Left colon (tissue), 2 donors: Measurements from ENCODE around the gene PPP2R2B. TPM values are rescaled to one million over a fixed set of nuclear protein-coding genes. Genes with fewer than 3 reads are reported as not detected.

Experiments used
- ATAC-seq: fragments of 200-7000 bp; cut with Tn5 transposase; one replicate; pipeline ENCODE4 v1.9.1; 2020; ENCODE audit warnings: mild to moderate bottlenecking, moderate library complexity
- DNase-seq, 2 donors: peaks; one replicate each; pipeline ENCODE4 v3.0.0-alpha.2; 2020
- intact Hi-C, 2 donors: fragments of 100-400 bp; cut with DNase I in 1 of 2; cut with micrococcal nuclease in 1 of 2; formaldehyde crosslinking; loops; one replicate each; pipeline versions ENCODE4 v1.11.2 to v1.14.0; 2022; cut with DNase I, micrococcal nuclease
- total RNA-seq, 2 donors: library from RNA; stranded (reverse); fragmentation: NEBNext Ultra II Directional; extraction: Animal tissue kit (Norgen Biotek cat#: 25700); gene quantifications; one replicate each; pipeline ENCODE4 v1.2.1, GENCODE V29; 2021
- donor health status: DM: no; HTN: no; CAD: no.
- donor health status: DM: yes; HTN: yes; CAD: no.

The PPP2R2B gene
- total RNA-seq, 2 donors from 2014 or later: 1.1 to 1.7 TPM

DNA sequence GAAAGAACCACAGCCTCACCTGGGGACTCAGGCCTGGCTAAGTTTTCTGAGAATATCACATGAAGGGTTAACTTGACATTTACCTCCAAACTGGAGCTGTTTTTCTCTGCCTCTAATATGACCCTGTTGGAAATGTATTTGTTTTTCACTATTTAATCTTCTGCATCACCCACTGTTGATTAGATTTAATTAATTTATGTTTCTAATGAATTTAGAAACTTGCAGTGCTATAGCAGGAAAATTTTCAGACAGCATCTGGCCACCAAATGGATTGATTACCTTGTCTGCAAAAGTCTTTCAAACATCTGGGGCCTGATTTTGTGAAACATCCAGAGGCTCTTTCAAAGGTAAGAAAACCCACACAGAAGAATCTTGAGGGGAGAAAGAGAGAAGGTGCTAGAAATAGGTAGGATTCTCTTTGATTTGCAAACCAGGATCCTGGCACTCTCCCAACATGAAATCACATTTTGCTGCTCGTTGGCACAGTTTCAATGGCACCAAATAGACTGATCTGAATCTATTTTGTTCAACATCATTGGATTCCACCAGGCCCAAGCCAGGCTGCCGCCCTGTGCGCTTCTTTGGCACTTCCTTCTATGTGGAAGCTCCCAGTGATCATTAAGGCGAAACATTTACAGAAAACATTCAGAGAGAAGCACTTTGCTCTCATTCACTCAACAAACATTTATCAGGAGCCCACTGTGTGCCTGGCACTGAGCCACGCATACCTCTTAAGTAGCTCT is 157.3 kb downstream of the PPP2R2B start:
- DNase-seq (no peak), ATAC-seq (no peak)
- intact Hi-C loops: no loop called here

DNA sequence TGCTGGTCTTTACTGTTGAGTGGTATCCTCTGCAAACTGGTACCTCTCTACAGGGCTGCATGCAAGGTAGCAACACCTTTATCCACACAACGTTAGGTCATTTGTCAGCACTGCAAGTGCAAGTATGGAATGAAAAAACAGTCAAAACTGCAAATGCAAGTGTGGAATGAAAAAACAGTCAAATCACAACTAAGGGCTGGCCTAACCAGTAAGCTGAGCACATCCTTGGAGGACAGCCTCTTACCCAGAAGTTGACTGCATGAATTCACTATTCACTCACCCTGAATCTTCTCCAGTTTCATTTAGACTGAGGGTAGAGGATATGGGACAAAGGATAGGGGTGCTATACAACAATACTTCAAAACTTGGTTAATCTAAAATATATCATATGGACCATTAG is 158.4 kb downstream of the PPP2R2B start:
- intact Hi-C loops: no loop called here
- no peak for DNase-seq
- no peak for ATAC-seq

DNA sequence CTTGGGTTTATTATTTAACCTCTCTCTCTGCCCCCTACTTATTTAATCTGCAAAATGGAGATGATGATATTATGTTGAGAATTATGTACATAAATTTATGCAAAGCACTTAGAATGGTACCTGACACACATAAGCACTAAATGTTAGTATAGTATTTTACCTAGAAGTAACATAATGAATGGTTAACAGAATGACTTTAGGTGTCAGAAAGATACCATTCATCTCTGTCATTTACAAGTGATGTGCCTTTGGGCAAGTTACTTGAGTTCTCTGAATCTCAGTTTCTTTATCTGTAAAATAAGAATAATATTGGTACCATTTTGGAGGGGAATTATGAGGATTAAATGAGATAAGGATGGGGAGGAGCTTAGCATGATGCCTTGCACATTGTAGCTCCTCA is 159.4 kb downstream of the PPP2R2B start:
- ATAC-seq (no peak), DNase-seq (no peak)
- intact Hi-C loops: no loop called here

DNA sequence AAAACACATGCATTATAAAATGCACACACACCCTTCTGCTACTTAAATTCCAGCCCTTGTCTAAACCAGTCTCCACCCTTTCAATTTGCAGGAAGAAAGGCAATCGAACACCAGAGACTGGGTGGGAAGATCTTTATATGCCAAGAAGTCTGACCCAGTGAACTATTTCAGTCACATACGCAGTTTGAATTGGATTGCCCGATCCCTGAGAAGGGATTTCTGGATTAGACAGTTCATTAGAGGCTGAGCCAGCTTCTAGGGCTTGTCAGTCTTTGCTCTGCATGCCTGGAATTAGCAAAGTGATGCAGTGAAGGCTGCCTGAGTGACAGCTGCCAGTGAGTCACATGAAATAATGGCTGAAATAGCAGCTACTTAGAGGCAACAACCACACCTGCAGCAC is 159.9 kb downstream of the PPP2R2B start:
- DNase-seq (no peak), ATAC-seq (no peak)
- intact Hi-C loops: no loop called here

DNA sequence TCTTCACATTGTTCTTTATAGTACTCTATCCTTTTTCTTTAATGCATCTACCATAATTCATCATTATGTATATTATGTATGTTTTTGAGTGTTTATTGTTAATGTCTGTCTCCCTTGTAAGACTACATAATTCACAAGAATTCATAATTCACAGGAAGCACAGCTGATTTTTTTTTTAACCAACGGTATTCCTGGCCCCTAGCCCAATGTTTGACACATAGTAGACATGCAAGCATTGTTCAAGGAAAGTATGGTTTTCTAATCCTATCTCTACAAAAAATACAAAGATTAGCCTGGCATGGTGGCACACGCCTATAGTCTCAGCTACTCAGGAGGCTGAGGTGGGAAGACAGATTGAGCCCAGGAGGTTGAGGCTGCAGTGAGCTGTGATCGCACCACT is 160.6 kb downstream of the PPP2R2B start:
- DNase-seq (no peak), ATAC-seq (no peak)
- intact Hi-C loops: no loop called here

DNA sequence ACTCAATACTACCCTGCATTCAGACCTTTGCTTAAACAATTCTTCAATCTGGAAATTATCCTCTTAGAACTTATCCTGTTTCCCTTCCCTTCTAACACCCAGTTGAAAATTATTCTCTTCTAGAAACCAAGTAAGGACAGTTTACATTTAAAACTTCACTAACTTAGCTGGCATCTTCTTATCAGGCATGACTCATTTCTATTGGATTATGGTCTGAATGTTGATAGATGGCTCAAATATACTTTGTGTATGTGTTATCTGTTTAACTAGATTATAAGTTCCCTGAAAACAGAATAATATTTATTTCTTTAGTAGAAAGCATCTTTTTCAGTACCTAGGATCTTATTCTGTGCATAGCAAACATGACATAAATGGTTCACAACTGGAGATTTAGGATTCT is 161.9 kb downstream of the PPP2R2B start:
- ATAC-seq (no peak), DNase-seq (no peak)
- intact Hi-C loops: no loop called here

DNA sequence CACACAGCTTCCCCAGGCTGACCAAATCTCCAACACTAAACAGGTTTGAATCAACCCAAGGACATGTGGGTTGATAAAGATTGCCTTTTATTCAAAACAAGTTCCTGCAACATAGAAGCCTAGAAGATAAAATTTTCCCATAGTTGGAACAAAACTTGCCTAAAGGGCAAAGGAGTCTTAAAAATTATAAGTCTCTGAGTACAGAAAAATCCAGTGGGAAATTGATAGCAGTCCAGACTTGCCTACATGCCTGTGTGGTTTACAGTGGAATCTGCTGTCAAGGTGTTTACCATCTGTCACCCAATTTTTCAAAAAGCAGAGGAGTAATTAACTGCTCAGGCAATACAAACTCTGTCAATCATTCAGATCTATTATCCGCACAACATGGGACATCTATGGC is 168.2 kb downstream of the PPP2R2B start:
- intact Hi-C loops: no loop called here
- no peak for DNase-seq
- no peak for ATAC-seq

DNA sequence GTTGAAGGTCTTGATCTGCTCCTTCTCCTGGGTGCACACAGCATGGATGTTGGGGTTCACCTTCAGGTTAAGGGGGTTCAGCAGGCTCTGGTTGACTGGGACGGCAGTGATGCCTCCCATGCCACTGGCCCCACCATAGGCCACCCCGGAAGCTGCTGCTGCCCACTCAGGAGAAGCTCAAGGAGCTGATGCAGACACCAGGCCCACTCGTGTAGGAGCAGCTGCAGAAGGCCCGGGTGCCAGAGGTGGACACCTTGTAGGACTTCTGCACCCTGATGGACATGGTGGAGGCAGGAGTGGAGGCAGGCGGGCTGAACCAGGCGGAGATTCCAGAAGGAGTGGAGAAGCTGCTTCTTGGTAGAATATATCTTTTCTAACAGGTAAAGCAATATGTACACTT is 171.2 kb downstream of the PPP2R2B start:
- intact Hi-C loops: no loop called here
- no peak for DNase-seq
- ATAC-seq: no peak

DNA sequence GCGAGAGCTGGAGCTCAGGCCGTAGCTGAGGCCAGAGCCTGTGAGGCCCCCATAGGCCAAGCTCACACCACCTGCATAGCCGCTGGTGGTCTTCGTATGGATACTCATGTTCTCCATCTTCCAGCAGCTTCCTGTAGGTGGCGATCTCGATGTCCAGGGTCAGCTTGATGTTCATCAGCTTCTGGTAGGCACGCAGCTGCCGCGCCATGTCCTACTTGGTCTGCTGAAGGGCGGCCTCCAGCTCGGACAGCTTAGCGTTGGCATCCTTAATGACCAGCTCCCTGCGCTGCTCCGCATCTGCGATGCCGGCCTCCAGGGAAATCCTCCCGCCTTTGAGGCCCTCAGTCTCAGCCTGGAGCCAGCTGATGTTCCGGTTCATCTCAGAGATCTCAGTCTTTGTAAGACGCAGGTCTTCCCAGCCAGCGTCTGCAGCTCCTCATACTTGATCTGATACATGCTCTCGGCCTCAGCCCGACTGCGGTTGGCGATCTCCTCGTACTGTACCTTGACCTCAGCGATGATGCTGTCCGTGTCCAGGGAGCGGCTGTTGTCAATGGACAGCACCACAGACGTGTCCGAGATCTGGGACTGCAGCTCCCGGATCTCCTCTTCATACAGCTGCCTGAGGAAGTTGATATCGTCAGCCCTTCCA is 172.1 kb downstream of the PPP2R2B start:
- ATAC-seq (no peak), DNase-seq (no peak)
- intact Hi-C loops: no loop called here

DNA sequence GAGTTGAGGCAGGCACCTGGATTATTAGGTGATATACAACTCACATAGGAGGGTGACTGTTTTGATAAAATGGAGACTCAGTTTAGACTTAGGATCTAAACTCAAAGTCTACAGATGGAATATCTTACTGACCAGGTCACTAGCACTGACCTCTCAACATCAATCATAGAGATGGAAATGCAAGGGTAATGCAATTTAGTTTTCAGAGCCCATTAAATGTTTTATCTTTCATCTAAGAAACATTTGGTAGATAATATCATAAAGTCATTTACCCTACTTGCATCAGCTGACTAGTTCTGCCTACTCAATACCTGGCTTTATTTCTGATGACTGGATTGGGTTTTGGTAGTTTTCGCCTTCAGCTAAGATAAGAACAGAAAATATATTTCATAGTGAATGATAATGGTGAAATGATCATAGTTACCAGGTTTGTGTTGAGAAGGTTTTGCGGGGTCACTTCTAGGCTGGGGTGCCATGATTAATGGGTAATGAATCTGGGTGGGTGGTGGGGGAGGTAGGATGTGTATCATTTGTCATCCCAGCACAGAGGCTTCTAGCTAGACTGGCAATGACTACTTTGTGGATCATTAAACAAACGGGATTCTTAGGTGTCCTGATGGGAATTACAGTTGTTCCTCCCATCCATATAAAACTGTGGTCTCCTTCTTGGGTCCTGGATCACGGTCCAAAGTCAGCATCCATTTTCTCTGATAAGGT is 173.4 kb downstream of the PPP2R2B start:
- intact Hi-C loops: no loop called here
- no peak for DNase-seq
- no peak for ATAC-seq

DNA sequence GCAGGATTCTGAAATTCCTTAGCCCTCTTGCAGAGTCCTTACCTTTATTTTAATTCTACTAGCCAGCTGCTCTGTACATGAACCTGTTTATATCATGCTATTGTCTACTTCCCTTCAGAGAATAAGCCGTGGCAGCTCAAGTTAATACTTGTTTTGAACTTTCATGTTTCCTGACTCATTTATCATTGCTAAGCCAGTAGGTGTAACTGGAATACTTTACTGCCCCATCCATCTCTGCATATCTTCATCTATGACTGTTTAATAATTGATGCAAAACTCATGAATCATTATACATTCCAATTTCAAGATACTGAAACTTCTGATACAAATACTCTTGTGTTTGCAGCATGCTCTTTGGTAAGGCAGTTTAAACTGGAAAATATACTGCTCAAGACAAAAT is 174.7 kb downstream of the PPP2R2B start:
- intact Hi-C loops: no loop called here
- ATAC-seq (no peak), DNase-seq (no peak)

DNA sequence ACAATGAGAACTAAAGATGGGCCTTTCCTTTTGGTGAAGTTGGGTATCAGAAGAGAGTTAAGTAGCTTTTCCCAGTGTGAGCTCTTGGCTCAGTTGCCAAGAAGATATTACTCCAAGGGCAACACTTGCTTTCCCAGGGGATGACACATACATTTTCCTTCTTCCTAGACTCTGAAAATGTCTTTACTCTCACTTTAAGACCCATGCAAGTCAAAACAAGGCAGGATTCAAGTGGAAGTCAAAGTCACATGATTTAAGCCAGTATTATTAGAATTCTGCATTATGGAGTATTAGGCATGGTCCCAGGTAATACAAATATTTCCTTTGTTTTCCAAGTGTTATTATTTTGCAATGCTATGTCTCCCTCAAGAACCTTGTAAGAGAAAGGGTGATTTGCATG is 175.1 kb downstream of the PPP2R2B start:
- intact Hi-C loops: no loop called here
- DNase-seq: no peak
- no peak for ATAC-seq

DNA sequence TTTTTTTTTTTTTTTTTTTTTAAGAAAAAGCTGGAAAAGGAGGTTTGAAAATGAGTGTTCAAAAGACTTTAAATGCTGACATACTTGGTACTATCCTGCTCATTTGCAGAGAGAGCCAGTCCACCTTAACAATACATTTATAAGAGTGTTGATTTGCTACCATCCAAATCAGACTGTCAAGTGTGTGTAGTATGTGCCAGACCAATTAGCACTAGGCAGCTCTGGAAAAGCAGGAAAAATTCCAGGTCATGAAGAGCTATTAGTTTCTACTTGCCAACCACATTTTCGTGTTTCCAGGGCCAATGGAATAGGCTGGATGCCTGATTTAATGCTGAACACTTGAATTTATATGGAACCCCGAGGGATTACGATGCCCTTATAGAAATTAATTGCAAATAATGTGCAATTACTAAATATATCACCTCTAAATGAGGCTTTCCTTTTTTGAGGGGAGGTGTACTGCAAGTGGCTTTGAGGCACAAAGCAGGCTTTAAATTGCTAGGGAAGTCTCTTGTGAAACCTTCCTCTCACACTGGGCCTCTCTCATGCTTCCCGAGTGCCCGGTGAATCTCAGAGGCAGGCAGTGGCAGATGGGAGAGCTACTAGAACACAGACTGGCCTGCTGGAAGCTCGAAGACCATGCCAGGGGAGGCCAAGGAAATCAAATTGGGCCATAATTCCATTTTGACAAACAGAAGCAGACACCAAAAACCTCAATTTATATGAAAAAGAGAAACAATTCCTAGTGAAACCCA is 178.7 kb downstream of the PPP2R2B start:
- no peak for ATAC-seq
- DNase-seq: no peak
- intact Hi-C loops: no loop called here

DNA sequence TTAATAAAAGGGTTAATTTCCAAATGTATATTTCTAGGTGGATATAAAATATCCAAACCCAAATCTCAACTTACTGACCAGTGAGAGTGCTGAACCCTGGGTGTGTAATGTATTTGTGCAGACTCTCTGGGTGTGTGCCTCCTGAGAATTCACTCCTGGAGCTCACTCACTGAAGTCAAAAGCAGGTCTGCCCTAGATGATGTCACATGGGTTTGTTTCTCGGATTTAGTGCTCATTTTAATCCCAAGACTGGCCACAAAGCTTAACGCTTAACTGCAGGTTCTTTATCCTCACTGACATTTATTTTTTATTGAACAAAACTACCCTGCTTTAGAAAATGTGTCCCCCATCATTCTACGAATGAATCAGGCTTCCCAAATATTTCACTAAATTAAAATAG is 179.4 kb downstream of the PPP2R2B start:
- ATAC-seq: no peak
- no peak for DNase-seq
- intact Hi-C loops: no loop called here

DNA sequence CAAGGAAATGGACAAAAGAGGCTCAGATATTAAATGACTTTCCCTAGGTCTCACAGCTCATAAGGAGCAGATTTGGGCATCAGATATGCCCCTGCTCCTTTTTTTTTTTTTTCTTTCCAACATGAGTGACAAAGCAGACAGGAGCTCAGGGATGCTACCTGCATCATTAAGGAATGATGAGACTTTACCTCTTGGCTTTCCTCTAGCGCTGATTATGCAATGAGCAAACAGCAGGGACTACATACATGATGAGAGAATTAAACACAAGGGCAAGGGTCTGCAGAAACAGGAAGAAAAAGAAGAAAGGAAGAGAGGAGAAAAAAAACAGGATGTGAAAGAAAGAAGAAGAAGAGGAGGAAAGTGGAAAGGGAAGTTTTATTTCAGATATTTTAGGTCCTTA is 179.9 kb downstream of the PPP2R2B start:
- DNase-seq: no peak
- intact Hi-C loops: no loop called here
- ATAC-seq: no peak

DNA sequence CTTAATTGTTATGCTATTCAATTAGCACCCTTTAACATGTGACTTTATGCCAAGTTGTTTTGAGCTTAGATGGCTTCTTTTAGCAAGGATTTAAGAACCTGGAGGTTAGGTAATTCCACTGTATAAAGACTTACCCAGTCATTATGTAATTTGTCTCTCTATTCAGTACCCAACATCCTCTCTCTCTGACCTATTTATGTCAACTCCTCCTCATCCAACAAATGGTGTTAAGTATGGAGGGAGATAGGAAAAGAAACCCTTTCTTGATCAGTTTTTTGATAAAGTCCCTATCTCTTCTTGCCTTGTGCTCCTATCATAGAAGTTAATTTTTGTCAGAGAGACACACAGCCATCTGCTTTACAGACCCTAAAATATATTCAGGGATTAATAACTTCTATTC is 181.3 kb downstream of the PPP2R2B start:
- intact Hi-C loops: no loop called here
- DNase-seq (no peak), ATAC-seq (no peak)

DNA sequence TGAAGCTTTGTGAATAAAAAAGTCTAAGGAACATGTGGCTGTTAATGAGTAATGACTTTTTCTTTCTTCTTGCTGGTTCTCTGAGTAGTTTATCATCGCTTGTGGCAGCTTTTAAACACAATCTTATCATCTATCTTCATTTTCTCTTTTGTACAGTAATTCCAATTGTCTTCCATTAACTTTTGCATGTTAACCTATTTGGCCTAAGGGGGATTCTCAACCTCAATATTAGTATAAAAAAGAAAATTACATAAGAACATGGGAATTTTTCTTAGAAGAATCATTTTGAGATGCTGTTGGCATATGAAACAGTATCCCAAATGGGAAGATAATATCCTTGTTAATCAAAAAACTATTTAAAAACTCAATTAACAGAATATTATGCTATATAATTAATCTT is 182.9 kb downstream of the PPP2R2B start:
- DNase-seq (no peak), ATAC-seq (no peak)
- intact Hi-C loops: no loop called here

DNA sequence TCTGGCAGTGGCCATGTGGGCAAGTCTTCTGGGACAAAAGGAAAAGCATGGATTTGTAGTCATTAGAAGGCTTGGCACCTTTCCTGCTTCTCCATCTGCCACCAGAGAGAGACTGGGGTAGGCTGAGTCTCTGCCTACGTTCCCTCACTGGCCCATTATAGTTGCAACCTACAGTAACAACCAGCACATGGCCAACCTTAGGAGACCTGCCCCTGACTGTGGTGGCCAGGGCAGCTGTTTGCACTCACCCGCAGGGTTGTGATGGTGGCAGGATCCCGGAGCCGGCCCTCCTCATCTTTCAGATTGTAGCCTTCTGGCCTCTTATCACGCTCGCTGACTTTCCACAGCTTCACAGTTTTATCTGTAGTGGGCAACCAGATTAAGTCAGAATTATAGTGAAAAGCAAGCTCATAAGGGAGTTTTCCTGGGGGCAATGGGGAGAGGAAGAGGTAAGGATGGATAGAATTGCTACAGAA is 187.6 kb downstream of the PPP2R2B start:
- intact Hi-C loops: no loop called here
- DNase-seq (no peak), ATAC-seq (no peak)

DNA sequence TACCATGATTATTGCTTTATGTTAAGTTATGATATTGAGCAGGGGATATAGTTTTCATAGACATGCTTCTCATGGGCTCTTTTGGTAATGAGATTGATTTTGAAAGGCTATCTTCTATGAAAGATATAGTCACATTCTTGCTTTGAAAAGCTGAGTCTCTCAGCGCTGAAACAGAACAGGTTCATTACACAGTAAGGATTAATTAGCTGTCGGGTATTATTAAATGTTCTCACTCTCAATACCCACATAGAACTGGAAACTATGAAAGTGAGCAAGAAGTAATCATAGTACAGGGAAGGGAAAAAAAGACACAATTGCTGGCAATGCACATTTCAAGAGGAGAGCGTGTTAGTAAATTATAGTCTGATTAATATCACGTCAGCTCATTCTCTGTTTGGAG is 190.9 kb downstream of the PPP2R2B start:
- DNase-seq: no peak
- no peak for ATAC-seq

DNA sequence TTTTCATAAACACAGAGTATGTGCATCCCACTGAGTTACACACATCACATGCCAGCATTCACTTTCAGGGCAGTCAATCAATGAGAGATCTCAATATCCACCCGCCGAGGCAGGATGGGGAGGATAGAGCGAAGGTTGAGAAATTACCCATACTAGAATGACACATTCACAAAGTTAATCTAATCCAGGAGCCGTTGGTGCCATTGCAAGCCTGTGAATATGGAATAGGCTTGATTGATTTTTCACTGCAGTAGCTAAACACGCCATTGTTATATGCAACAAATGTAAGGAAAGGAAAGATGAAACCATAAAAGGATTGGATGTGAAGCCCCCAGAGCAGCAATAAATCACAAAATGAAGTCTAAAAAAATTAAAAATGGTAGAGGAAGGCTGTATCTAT is 194.7 kb downstream of the PPP2R2B start:
- ATAC-seq (no peak), DNase-seq (no peak)
- intact Hi-C loops: no loop called here

More for the DNA sequence above, 190.9 kb downstream of the PPP2R2B start:
- intact Hi-C loops: no loop called here
